ENCODE data around the gene JADE2. TPM values are rescaled to one million over a fixed set of nuclear protein-coding genes. Genes with fewer than 3 reads are reported as not detected.
"Not testable (repeated sequence)": the region's sequence is repeated elsewhere in the genome, so short reads cannot be mapped to it uniquely, and the experiment has no call there.

The JADE2 gene
- total and polyA plus RNA-seq, 2 donors, result 11.8 to 14.1 TPM

DNA sequence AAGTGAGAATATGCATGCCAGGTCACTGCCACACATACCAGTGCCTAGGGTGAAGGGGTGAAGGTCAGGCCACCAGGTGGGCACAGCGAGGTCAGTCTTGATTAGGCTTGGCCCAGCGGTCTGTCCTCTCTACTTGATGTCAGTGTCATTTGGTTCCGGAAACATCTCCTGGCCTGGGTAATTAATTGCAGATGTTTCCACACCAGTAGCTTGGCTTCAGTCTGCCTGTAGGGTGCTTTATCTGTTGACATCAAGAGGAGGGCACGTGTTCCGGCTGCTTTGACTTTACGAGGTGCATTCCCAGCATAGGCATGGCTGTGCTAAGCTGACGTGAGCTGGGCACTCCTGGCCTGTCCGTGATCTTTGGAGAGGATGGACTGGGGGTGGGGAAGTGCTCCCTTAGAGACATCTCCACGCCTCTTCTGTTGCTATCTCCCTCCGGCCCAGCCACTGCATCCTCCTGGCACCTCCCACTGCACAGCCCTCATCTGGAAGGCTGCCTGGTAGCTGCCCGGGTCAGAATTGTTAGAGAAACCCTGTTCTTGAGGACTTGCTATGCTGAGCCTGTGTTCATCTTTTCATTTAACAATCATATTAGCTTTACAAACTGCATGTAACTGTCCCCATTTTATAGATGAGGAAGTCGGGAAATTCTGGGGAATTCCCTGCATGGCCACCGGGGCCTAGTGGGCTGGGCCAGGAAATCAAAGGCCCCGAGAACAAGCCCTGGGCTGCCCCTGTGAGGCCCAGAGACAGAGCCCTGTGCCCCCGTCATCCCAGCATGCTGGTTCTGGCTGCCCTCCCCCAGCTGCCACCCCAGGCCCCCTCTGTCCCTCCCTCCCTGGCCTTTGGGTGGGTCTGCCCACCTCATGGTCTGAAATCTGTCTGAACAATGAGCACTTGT is 29.1 kb downstream of the JADE2 start:
- DNase-seq (ENCODE audit: low read depth in 6 of 9, low spot score in 9 of 9), result no peak
- H3K9me3 ChIP-seq (ENCODE audit: control insufficient read depth in 2 of 2, insufficient read depth in 1 of 2, low read length in 1 of 2), result no peaks in the 10 kb centered on the region
- no peak overlapping the region for H3K4me3 ChIP-seq (ENCODE audit: low read length in 2 of 2)
- peaks cover 44 to 51% of the 10 kb centered on the region in 2 donors for H3K36me3 ChIP-seq (ENCODE audit: control insufficient read depth in 2 of 2, insufficient read depth in 2 of 2, low read length in 1 of 2)
- H3K4me1 ChIP-seq (ENCODE audit: control insufficient read depth in 2 of 2, insufficient read depth in 2 of 2, low read length in 2 of 2), result peaks cover 4 to 16% of the 10 kb centered on the region in 2 donors
- 88% methylated on average over 15 of the region's 15 CpGs for WGBS
- peak overlapping the region in 1 of 2 donors; percentile 42 for H3K27ac ChIP-seq (ENCODE audit: low read depth in 1 of 2, low read length in 1 of 2)
- H3K27me3 ChIP-seq (ENCODE audit: control insufficient read depth in 2 of 2, insufficient read depth in 1 of 2, low read length in 1 of 2), result no peaks in the 10 kb centered on the region

DNA sequence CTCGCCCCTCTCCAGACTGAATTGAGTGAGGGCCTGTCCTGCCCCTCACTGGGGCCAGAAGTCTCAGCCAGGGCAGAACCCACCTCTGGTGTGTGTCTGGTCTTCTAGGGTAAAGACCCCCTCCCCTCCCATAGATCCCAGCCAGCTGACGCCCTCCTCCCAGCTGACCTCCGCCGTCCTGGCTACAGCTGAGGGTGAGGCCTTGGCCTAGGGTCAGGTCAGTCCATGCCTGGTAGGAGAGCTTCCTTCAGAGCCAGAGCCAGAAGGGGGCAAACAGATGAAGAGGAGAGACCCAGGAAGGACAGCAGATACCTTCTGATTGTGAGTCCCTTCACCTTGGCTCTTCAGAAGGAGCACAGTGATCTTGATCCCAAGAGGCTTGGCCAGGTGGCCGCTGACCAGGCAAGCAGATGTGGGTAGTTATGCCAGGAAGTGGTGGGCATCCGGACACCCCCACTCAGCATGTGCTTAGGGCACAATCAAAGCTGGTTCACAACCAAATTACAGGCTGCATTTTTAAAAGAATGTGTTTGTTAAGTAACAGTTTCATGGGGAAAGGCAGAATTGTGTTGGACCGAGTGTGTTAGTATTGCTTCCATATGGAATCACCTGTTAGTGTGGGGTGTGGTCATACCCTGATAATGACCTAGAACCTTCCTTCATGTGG is 29.9 kb downstream of the JADE2 start:
- Histone ChIP-seq H3K36me3 (ENCODE audit: control insufficient read depth in 2 of 2, insufficient read depth in 2 of 2, low read length in 1 of 2) (peaks cover 49 to 55% of the 10 kb centered on the region in 2 donors), H3K4me3 (ENCODE audit: low read length in 2 of 2) (no peak overlapping the region)

DNA sequence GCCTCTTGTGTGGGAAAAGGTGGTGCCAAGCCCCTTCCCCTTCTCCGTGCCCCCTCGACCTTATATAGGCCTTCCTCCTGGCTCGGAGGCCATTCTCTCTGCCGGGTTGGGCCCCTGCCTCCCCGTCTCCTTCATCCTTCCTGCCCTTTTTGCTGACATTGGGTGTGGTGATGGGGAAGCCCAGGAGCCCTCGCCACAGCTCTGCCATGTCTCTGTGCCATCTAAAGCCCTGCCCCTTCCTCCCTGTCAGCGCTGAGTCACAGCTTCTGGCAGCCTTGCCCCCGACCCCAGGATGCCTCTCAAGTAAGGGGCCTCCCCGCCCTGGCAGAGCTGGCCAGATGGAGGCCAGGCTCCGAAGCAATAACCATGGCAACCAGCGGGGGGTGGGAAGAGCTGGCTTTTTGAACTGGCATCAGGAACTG is 30.4 kb downstream of the JADE2 start:
- Histone ChIP-seq H3K27ac (ENCODE audit: low read depth in 1 of 2, low read length in 1 of 2) (peak overlapping the region in 1 of 2 donors; percentile 56), H3K36me3 (ENCODE audit: control insufficient read depth in 2 of 2, insufficient read depth in 2 of 2, low read length in 1 of 2) (peaks cover 53 to 55% of the 10 kb centered on the region in 2 donors), H3K27me3 (ENCODE audit: control insufficient read depth in 2 of 2, insufficient read depth in 1 of 2, low read length in 1 of 2) (no peaks in the 10 kb centered on the region), H3K9me3 (ENCODE audit: control insufficient read depth in 2 of 2, insufficient read depth in 1 of 2, low read length in 1 of 2) (no peaks in the 10 kb centered on the region), H3K4me1 (ENCODE audit: control insufficient read depth in 2 of 2, insufficient read depth in 2 of 2, low read length in 2 of 2) (peaks cover 4 to 16% of the 10 kb centered on the region in 2 donors), H3K4me3 (ENCODE audit: low read length in 2 of 2) (no peak overlapping the region)
- peak in 8 of 9 donors; percentile 33 to 84 (median 59) for DNase-seq (ENCODE audit: low read depth in 6 of 9, low spot score in 9 of 9)
- 9% methylated on average over 11 of the region's 11 CpGs for WGBS

More for the DNA sequence above, 29.9 kb downstream of the JADE2 start:
- H3K9me3 ChIP-seq (ENCODE audit: control insufficient read depth in 2 of 2, insufficient read depth in 1 of 2, low read length in 1 of 2), result no peaks in the 10 kb centered on the region
- H3K27ac ChIP-seq (ENCODE audit: low read depth in 1 of 2, low read length in 1 of 2), result peak overlapping the region; percentile 42 to 56
- no peaks in the 10 kb centered on the region for H3K27me3 ChIP-seq (ENCODE audit: control insufficient read depth in 2 of 2, insufficient read depth in 1 of 2, low read length in 1 of 2)
- 80% methylated on average over 7 of the region's 7 CpGs for WGBS
- H3K4me1 ChIP-seq (ENCODE audit: control insufficient read depth in 2 of 2, insufficient read depth in 2 of 2, low read length in 2 of 2), result peaks cover 4 to 16% of the 10 kb centered on the region in 2 donors
- DNase-seq (ENCODE audit: low read depth in 6 of 9, low spot score in 9 of 9), result no peak

DNA sequence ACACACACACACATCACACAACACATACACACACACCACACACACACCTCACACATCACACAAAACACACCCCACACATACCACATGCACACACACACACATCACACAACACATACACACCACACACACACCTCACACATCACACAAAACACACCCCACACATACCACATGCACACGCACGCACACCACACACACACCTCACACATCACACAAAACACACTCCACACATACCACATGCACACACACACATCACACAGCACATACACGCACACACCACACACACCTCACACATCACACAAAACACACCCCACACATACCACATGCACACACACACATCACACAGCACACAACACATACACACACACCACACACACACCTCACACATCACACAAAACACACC is 31.1 kb downstream of the JADE2 start:
- WGBS, result 91% methylated on average over 3 of the region's 3 CpGs
- not testable (repeated sequence) for H3K4me3 ChIP-seq (ENCODE audit: low read length in 2 of 2); DNase-seq (ENCODE audit: low read depth in 6 of 9, low spot score in 9 of 9); H3K9me3 ChIP-seq (ENCODE audit: control insufficient read depth in 2 of 2, insufficient read depth in 1 of 2, low read length in 1 of 2); H3K27ac ChIP-seq (ENCODE audit: low read depth in 1 of 2, low read length in 1 of 2); H3K27me3 ChIP-seq (ENCODE audit: control insufficient read depth in 2 of 2, insufficient read depth in 1 of 2, low read length in 1 of 2)
- H3K4me1 ChIP-seq (ENCODE audit: control insufficient read depth in 2 of 2, insufficient read depth in 2 of 2, low read length in 2 of 2), result peaks cover 4 to 16% of the 10 kb centered on the region in 2 donors
- H3K36me3 ChIP-seq (ENCODE audit: control insufficient read depth in 2 of 2, insufficient read depth in 2 of 2, low read length in 1 of 2), result peaks cover 57 to 60% of the 10 kb centered on the region in 2 donors

DNA sequence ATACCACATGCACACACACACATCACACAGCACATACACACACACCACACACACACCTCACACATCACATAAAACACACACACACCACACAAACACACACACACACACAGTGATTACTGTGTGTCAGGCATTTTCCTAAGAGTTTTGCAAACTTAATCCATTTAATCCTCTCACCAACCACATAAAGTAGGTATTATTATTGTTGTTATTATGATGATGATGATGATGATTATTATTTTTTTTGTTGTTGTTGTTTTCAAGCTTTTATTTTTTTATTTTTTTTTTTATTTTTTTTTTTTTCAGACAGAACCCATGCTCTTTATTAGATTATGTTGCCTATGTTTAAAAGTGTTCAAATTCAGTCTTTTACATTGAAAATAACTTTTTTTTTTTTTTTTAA is 31.5 kb downstream of the JADE2 start:
- no peak overlapping the region for H3K27ac ChIP-seq (ENCODE audit: low read depth in 1 of 2, low read length in 1 of 2)
- H3K4me3 ChIP-seq (ENCODE audit: low read length in 2 of 2), result no peak overlapping the region
- peaks cover 57 to 61% of the 10 kb centered on the region in 2 donors for H3K36me3 ChIP-seq (ENCODE audit: control insufficient read depth in 2 of 2, insufficient read depth in 2 of 2, low read length in 1 of 2)
- H3K9me3 ChIP-seq (ENCODE audit: control insufficient read depth in 2 of 2, insufficient read depth in 1 of 2, low read length in 1 of 2), result no peaks in the 10 kb centered on the region
- H3K4me1 ChIP-seq (ENCODE audit: control insufficient read depth in 2 of 2, insufficient read depth in 2 of 2, low read length in 2 of 2), result peaks cover 4 to 16% of the 10 kb centered on the region in 2 donors
- no peak for DNase-seq (ENCODE audit: low read depth in 6 of 9, low spot score in 9 of 9)
- H3K27me3 ChIP-seq (ENCODE audit: control insufficient read depth in 2 of 2, insufficient read depth in 1 of 2, low read length in 1 of 2), result no peaks in the 10 kb centered on the region

DNA sequence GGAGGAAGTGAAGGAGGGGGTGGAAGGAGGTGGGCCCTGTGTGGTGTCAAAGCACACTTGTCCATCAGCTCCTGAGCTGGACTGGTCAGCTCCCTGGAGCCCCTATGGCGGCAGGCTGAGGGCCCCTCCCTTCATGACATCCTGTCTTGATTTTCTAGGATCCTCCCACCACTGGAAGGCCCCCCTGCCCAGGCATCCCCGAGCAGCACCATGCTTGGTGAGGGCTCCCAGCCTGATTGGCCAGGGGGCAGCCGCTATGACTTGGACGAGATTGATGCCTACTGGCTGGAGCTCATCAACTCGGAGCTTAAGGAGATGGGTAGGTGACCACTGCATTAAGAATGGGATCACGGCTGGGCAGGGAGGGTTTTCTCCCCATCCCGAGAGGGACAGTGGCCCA is 34.2 kb downstream of the JADE2 start:
- Histone ChIP-seq H3K4me3 (ENCODE audit: low read length in 2 of 2) (no peak overlapping the region), H3K4me1 (ENCODE audit: control insufficient read depth in 2 of 2, insufficient read depth in 2 of 2, low read length in 2 of 2) (peaks cover 4 to 16% of the 10 kb centered on the region in 2 donors), H3K27me3 (ENCODE audit: control insufficient read depth in 2 of 2, insufficient read depth in 1 of 2, low read length in 1 of 2) (no peaks in the 10 kb centered on the region), H3K9me3 (ENCODE audit: control insufficient read depth in 2 of 2, insufficient read depth in 1 of 2, low read length in 1 of 2) (no peaks in the 10 kb centered on the region), H3K36me3 (ENCODE audit: control insufficient read depth in 2 of 2, insufficient read depth in 2 of 2, low read length in 1 of 2) (peaks cover 67 to 70% of the 10 kb centered on the region in 2 donors), H3K27ac (ENCODE audit: low read depth in 1 of 2, low read length in 1 of 2) (no peak overlapping the region)
- WGBS, result 96% methylated on average over 7 of the region's 7 CpGs
- DNase-seq (ENCODE audit: low read depth in 6 of 9, low spot score in 9 of 9), result no peak

DNA sequence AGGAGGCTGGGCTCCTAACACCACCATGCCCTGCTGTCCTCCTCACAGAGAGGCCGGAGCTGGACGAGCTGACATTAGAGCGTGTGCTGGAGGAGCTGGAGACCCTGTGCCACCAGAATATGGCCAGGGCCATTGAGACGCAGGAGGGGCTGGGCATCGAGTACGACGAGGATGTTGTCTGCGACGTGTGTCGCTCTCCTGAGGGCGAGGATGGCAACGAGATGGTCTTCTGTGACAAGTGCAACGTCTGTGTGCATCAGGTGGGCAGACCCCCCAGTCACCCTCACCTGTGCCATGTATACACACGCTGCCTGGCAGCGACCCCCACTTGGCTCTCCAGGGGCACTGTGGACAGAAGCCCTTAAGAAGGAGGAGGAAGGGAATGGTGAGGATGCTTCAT is 35.2 kb downstream of the JADE2 start:
- no peaks in the 10 kb centered on the region for H3K9me3 ChIP-seq (ENCODE audit: control insufficient read depth in 2 of 2, insufficient read depth in 1 of 2, low read length in 1 of 2)
- no peak overlapping the region for H3K27ac ChIP-seq (ENCODE audit: low read depth in 1 of 2, low read length in 1 of 2)
- no peak overlapping the region for H3K4me3 ChIP-seq (ENCODE audit: low read length in 2 of 2)
- peaks cover 4 to 10% of the 10 kb centered on the region in 2 donors for H3K4me1 ChIP-seq (ENCODE audit: control insufficient read depth in 2 of 2, insufficient read depth in 2 of 2, low read length in 2 of 2)
- WGBS, result 98% methylated on average over 15 of the region's 15 CpGs
- peaks cover 67 to 69% of the 10 kb centered on the region in 2 donors for H3K36me3 ChIP-seq (ENCODE audit: control insufficient read depth in 2 of 2, insufficient read depth in 2 of 2, low read length in 1 of 2)
- DNase-seq (ENCODE audit: low read depth in 6 of 9, low spot score in 9 of 9), result no peak
- no peaks in the 10 kb centered on the region for H3K27me3 ChIP-seq (ENCODE audit: control insufficient read depth in 2 of 2, insufficient read depth in 1 of 2, low read length in 1 of 2)

DNA sequence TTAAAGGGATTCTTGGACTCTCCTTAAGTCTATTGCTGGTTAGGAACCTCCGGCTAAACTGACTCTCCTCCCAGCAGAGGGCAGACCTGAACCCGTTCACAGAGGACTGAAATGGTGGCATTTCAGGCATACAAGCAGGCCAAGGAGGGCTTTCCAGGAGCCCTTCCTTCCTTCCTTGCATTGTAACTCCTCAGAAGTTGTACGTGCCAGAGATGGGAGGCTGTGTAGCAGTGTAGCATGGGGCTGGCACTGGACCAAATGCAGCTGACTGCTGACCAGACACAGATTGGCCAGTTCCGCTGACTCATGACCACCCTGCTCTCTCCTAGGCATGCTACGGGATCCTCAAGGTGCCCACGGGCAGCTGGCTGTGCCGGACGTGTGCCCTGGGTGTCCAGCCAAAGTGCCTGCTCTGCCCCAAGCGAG is 36.4 kb downstream of the JADE2 start:
- no peak for DNase-seq (ENCODE audit: low read depth in 6 of 9, low spot score in 9 of 9)
- Histone ChIP-seq H3K27ac (ENCODE audit: low read depth in 1 of 2, low read length in 1 of 2) (no peak overlapping the region), H3K36me3 (ENCODE audit: control insufficient read depth in 2 of 2, insufficient read depth in 2 of 2, low read length in 1 of 2) (peaks cover 73 to 79% of the 10 kb centered on the region in 2 donors), H3K9me3 (ENCODE audit: control insufficient read depth in 2 of 2, insufficient read depth in 1 of 2, low read length in 1 of 2) (no peaks in the 10 kb centered on the region), H3K27me3 (ENCODE audit: control insufficient read depth in 2 of 2, insufficient read depth in 1 of 2, low read length in 1 of 2) (no peaks in the 10 kb centered on the region), H3K4me1 (ENCODE audit: control insufficient read depth in 2 of 2, insufficient read depth in 2 of 2, low read length in 2 of 2) (no peaks in the 10 kb centered on the region), H3K4me3 (ENCODE audit: low read length in 2 of 2) (no peak overlapping the region)
- WGBS, result 96% methylated on average over 9 of the region's 9 CpGs

DNA sequence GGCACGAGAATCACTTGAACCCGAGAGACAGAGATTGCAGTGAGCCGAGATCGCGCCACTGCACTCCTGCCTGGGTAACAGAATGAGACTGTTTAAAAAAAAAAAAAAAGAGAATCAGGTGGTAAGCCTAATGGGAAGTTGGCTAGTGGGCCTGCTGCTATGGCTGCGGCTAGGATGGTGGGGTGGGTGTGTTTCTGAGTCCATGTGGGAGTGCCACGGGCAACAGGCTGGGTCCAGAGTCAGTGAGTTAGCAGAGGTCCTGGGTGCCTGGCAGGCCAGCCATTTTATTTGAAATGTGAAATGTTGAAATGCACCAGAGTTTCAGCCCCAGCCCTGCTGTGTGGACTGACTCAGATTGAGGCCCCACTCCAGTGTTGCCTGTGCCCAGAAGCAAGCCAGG is 37.8 kb downstream of the JADE2 start:
- Histone ChIP-seq H3K4me1 (ENCODE audit: control insufficient read depth in 2 of 2, insufficient read depth in 2 of 2, low read length in 2 of 2) (no peaks in the 10 kb centered on the region), H3K4me3 (ENCODE audit: low read length in 2 of 2) (no peak overlapping the region), H3K27ac (ENCODE audit: low read depth in 1 of 2, low read length in 1 of 2) (no peak overlapping the region), H3K36me3 (ENCODE audit: control insufficient read depth in 2 of 2, insufficient read depth in 2 of 2, low read length in 1 of 2) (peaks cover 80 to 92% of the 10 kb centered on the region in 2 donors), H3K9me3 (ENCODE audit: control insufficient read depth in 2 of 2, insufficient read depth in 1 of 2, low read length in 1 of 2) (no peaks in the 10 kb centered on the region), H3K27me3 (ENCODE audit: control insufficient read depth in 2 of 2, insufficient read depth in 1 of 2, low read length in 1 of 2) (no peaks in the 10 kb centered on the region)
- no peak for DNase-seq (ENCODE audit: low read depth in 6 of 9, low spot score in 9 of 9)
- 98% methylated on average over 7 of the region's 7 CpGs for WGBS
